ENCODE data around the gene XPO6. TPM values are rescaled to one million over a fixed set of nuclear protein-coding genes. Genes with fewer than 3 reads are reported as not detected.

The XPO6 gene
- total RNA-seq, 1 donor from 2014 or later = 128 TPM

- H3K36me3 Mint-ChIP-seq (ENCODE audit: unreplicated experiment) = peaks cover 47% of the 10 kb centered on the region
- H3K9me3 Mint-ChIP-seq (ENCODE audit: unreplicated experiment) = no peaks in the 10 kb centered on the region
- TF ChIP-seq, protein P1, sequence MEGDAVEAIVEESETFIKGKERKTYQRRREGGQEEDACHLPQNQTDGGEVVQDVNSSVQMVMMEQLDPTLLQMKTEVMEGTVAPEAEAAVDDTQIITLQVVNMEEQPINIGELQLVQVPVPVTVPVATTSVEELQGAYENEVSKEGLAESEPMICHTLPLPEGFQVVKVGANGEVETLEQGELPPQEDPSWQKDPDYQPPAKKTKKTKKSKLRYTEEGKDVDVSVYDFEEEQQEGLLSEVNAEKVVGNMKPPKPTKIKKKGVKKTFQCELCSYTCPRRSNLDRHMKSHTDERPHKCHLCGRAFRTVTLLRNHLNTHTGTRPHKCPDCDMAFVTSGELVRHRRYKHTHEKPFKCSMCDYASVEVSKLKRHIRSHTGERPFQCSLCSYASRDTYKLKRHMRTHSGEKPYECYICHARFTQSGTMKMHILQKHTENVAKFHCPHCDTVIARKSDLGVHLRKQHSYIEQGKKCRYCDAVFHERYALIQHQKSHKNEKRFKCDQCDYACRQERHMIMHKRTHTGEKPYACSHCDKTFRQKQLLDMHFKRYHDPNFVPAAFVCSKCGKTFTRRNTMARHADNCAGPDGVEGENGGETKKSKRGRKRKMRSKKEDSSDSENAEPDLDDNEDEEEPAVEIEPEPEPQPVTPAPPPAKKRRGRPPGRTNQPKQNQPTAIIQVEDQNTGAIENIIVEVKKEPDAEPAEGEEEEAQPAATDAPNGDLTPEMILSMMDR (IDR thresholded peaks at IDR 0.05) = no peak
- H3K4me3 Mint-ChIP-seq (ENCODE audit: unreplicated experiment) = no peak overlapping the region
- no peaks in the 10 kb centered on the region for H3K27me3 Mint-ChIP-seq (ENCODE audit: unreplicated experiment)
- peaks cover 26% of the 10 kb centered on the region for H3K4me1 Mint-ChIP-seq (ENCODE audit: unreplicated experiment)
- DNase-seq (ENCODE audit: extremely low spot score, unreplicated experiment) = no peak
- peak overlapping the region; percentile 51 for H3K27ac Mint-ChIP-seq (ENCODE audit: unreplicated experiment)
Observed at GRCh38 chr16:28146536-28146935, 65.2 kb downstream of the XPO6 start.

DNA sequence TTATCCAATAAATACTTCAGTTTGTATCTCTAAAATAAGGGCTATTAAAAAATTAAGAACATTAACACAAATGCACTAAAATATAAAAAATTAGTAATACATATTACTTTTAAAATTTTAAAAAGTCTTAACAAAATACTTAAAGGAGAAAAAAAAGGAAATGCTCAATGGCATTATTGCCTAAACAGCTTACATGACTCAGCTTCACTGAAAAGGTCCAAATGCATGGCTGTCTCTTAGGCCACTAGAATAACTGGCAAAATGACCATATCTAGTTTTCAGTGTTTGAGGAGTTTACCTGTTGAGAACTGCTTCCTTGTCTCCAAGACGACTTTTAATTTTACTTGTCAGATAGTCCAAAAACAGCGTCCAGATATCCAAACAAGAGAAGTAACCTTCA, 66.0 kb downstream of the XPO6 start:
- no peak overlapping the region for H3K27ac Mint-ChIP-seq (ENCODE audit: unreplicated experiment)

GRCh38 chr16:28140788-28141618, 70.8 kb downstream of the XPO6 start:
- peaks cover 24% of the 10 kb centered on the region for H3K4me1 Mint-ChIP-seq (ENCODE audit: unreplicated experiment)
- H3K9me3 Mint-ChIP-seq (ENCODE audit: unreplicated experiment) = no peaks in the 10 kb centered on the region
- no peaks in the 10 kb centered on the region for H3K27me3 Mint-ChIP-seq (ENCODE audit: unreplicated experiment)
- TF ChIP-seq, protein P1 (IDR thresholded peaks at IDR 0.05) = no peak
- no peak for DNase-seq (ENCODE audit: extremely low spot score, unreplicated experiment)
- H3K36me3 Mint-ChIP-seq (ENCODE audit: unreplicated experiment) = peaks cover 35% of the 10 kb centered on the region
- H3K27ac Mint-ChIP-seq (ENCODE audit: unreplicated experiment) = peak overlapping the region; percentile 72
- no peak overlapping the region for H3K4me3 Mint-ChIP-seq (ENCODE audit: unreplicated experiment)

More for the DNA sequence above, 66.0 kb downstream of the XPO6 start:
- Mint-ChIP-seq H3K4me1 (ENCODE audit: unreplicated experiment) (peaks cover 29% of the 10 kb centered on the region), H3K4me3 (ENCODE audit: unreplicated experiment) (no peak overlapping the region), H3K36me3 (ENCODE audit: unreplicated experiment) (peaks cover 47% of the 10 kb centered on the region), H3K27me3 (ENCODE audit: unreplicated experiment) (no peaks in the 10 kb centered on the region), H3K9me3 (ENCODE audit: unreplicated experiment) (no peaks in the 10 kb centered on the region)
- TF ChIP-seq, protein P1 (IDR thresholded peaks at IDR 0.05) = no peak
- no peak for DNase-seq (ENCODE audit: extremely low spot score, unreplicated experiment)

DNA sequence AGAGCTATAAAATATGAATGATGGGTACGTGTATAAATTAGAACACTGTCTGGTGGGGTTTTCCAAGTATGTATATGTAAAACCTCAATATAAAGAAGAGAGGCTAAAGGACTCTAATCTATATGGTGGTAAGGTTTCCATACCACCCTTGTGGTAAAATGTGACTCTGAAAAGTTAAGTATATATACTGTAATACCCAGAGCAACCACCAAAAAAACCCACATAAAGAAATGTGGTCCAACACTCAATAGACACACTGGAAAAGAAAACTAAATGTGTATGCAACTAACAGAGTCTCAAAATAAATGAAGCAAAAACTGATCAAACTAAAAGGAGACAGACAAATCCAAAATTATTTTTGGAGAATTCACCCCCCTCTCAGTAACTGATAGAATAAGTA, 72.2 kb downstream of the XPO6 start:
- no peak overlapping the region for H3K4me3 Mint-ChIP-seq (ENCODE audit: unreplicated experiment)
- no peaks in the 10 kb centered on the region for H3K27me3 Mint-ChIP-seq (ENCODE audit: unreplicated experiment)
- TF ChIP-seq, protein P1 (IDR thresholded peaks at IDR 0.05) = no peak
- peaks cover 12% of the 10 kb centered on the region for H3K4me1 Mint-ChIP-seq (ENCODE audit: unreplicated experiment)
- H3K27ac Mint-ChIP-seq (ENCODE audit: unreplicated experiment) = no peak overlapping the region
- no peaks in the 10 kb centered on the region for H3K9me3 Mint-ChIP-seq (ENCODE audit: unreplicated experiment)
- peaks cover 45% of the 10 kb centered on the region for H3K36me3 Mint-ChIP-seq (ENCODE audit: unreplicated experiment)
- DNase-seq (ENCODE audit: extremely low spot score, unreplicated experiment) = no peak

- no peaks in the 10 kb centered on the region for H3K9me3 Mint-ChIP-seq (ENCODE audit: unreplicated experiment)
- no peak for DNase-seq (ENCODE audit: extremely low spot score, unreplicated experiment)
- H3K27ac Mint-ChIP-seq (ENCODE audit: unreplicated experiment) = no peak overlapping the region
Observed at GRCh38 chr16:28136751-28137434, 74.9 kb downstream of the XPO6 start.

More at GRCh38 chr16:28136751-28137434, 74.9 kb downstream of the XPO6 start:
- H3K36me3 Mint-ChIP-seq (ENCODE audit: unreplicated experiment) = peaks cover 55% of the 10 kb centered on the region
- TF ChIP-seq, protein P1 (IDR thresholded peaks at IDR 0.05) = no peak
- peaks cover 6% of the 10 kb centered on the region for H3K4me1 Mint-ChIP-seq (ENCODE audit: unreplicated experiment)
- no peaks in the 10 kb centered on the region for H3K27me3 Mint-ChIP-seq (ENCODE audit: unreplicated experiment)
- H3K4me3 Mint-ChIP-seq (ENCODE audit: unreplicated experiment) = no peak overlapping the region
